Astrocyte (in vitro differentiated cells and primary cell): ENCODE measurements around the gene NUP93. TPM values are rescaled to one million over a fixed set of nuclear protein-coding genes. Genes with fewer than 3 reads are reported as not detected.
"Not testable (repeated sequence)": the region's sequence is repeated elsewhere in the genome, so short reads cannot be mapped to it uniquely, and the experiment has no call there.

Experiments
- DNase-seq: peaks from one replicate; pipeline ENCODE4 v3.0.0-alpha.2; 2010; ENCODE audit warnings: low read depth
- FAIRE-seq: peaks from 2 replicates; lab custom pipeline; 2011; peaks lifted over from hg19 to GRCh38; lab: Jason Lieb, UNC
- H2AFZ ChIP-seq: 2 replicates; pipeline ENCODE4 v1.6.0; 2012; ENCODE audit warnings: low read depth, low read length, inconsistent platforms
- H3K27ac ChIP-seq: 2 replicates; pipeline ENCODE4 v1.5.1; 2011; ENCODE audit warnings: low read depth, low read length, inconsistent platforms
- H3K27me3 ChIP-seq: 2 replicates; pipeline ENCODE4 v1.6.0; 2011; ENCODE audit warnings: low read length, inconsistent platforms; ENCODE audit not compliant: insufficient read depth
- H3K36me3 ChIP-seq: 2 replicates; pipeline ENCODE4 v1.5.1; 2011; ENCODE audit warnings: low read length, inconsistent platforms; ENCODE audit not compliant: insufficient read depth
- H3K4me1 ChIP-seq: 2 replicates; pipeline ENCODE4 v1.5.1; 2011; ENCODE audit warnings: low read length, inconsistent platforms; ENCODE audit not compliant: insufficient read depth
- H3K4me2 ChIP-seq: 2 replicates; pipeline ENCODE4 v1.6.0; 2012; ENCODE audit warnings: low read length, inconsistent platforms
- H3K4me3 ChIP-seq: 2 replicates; pipeline ENCODE4 v1.5.1; 2011; ENCODE audit warnings: low read depth, mild to moderate bottlenecking, low read length, inconsistent platforms; ENCODE audit not compliant: insufficient read depth
- H3K79me2 ChIP-seq: 2 replicates; pipeline ENCODE4 v1.6.0; 2012; ENCODE audit warnings: mild to moderate bottlenecking, low read length, inconsistent platforms; ENCODE audit not compliant: insufficient read depth
- H3K9ac ChIP-seq: 2 replicates; pipeline ENCODE4 v1.6.0; 2012; ENCODE audit warnings: mild to moderate bottlenecking, low read length, inconsistent platforms
- H3K9me3 ChIP-seq: 2 replicates; pipeline ENCODE4 v1.5.1; 2012; ENCODE audit warnings: low read depth, mild to moderate bottlenecking, low read length, inconsistent platforms; ENCODE audit not compliant: insufficient read depth
- H4K20me1 ChIP-seq: 2 replicates; pipeline ENCODE4 v1.6.0; 2012; ENCODE audit warnings: low read length, inconsistent platforms; ENCODE audit not compliant: insufficient read depth
- H3K27ac Mint-ChIP-seq: one replicate; pipeline ENCODE4 v1.8.0; 2021; ENCODE audit warnings: mild to moderate bottlenecking, mixed read lengths; ENCODE audit not compliant: unreplicated experiment
- H3K27me3 Mint-ChIP-seq: one replicate; pipeline ENCODE4 v1.8.0; 2021; ENCODE audit warnings: low read depth, mixed read lengths; ENCODE audit not compliant: unreplicated experiment
- H3K36me3 Mint-ChIP-seq: one replicate; pipeline ENCODE4 v1.8.0; 2021; ENCODE audit warnings: low read depth, mixed read lengths; ENCODE audit not compliant: unreplicated experiment
- H3K4me1 Mint-ChIP-seq: one replicate; pipeline ENCODE4 v1.8.0; 2021; ENCODE audit warnings: low read depth, mixed read lengths; ENCODE audit not compliant: unreplicated experiment
- H3K4me3 Mint-ChIP-seq: one replicate; pipeline ENCODE4 v1.8.0; 2021; ENCODE audit warnings: mild to moderate bottlenecking, moderate library complexity, mixed read lengths; ENCODE audit not compliant: unreplicated experiment
- H3K9me3 Mint-ChIP-seq: one replicate; pipeline ENCODE4 v1.8.0; 2021; ENCODE audit warnings: mild to moderate bottlenecking, mixed read lengths; ENCODE audit not compliant: unreplicated experiment
- CTCF ChIP-seq: IDR thresholded peaks from 2 replicates; pipeline ENCODE4 v1.5.1; 2011; ENCODE audit warnings: low read depth, mild to moderate bottlenecking, inconsistent platforms, low read length, moderate library complexity; ENCODE audit not compliant: insufficient read depth
- EZH2 ChIP-seq: IDR thresholded peaks from 2 replicates; pipeline ENCODE4 v1.6.1; 2012; ENCODE audit warnings: mild to moderate bottlenecking, low read length, inconsistent platforms; ENCODE audit not compliant: insufficient read depth
- total RNA-seq: library from RNA; stranded (reverse); gene quantifications from 2 replicates; pipeline ENCODE4 v1.2.1, GENCODE V29; 2021

NUP93 gene
- total RNA-seq, 1 donor from 2014 or later: 89.3 TPM

GRCh38 chr16:56810954-56811353 lies 81.0 kb downstream of the NUP93 start:
- TF ChIP-seq EZH2: no peak
- TF ChIP-seq CTCF: no peak
- no peak overlapping the region for H3K27ac Mint-ChIP-seq
- H3K27ac ChIP-seq: no peak overlapping the region
- H3K36me3 ChIP-seq: peaks cover 9% of the 10 kb centered on the region
- peaks cover 10% of the 10 kb centered on the region for H4K20me1 ChIP-seq
- no peaks in the 10 kb centered on the region for H3K79me2 ChIP-seq
- no peaks in the 10 kb centered on the region for H3K9me3 ChIP-seq
- no peak overlapping the region for H2AFZ ChIP-seq
- DNase-seq (no peak), FAIRE-seq (no peak)
- H3K4me2 ChIP-seq: no peak overlapping the region
- peaks cover 53% of the 10 kb centered on the region for H3K4me1 Mint-ChIP-seq
- no peaks in the 10 kb centered on the region for H3K27me3 ChIP-seq
- H3K4me3 Mint-ChIP-seq: no peak overlapping the region
- no peak overlapping the region for H3K9ac ChIP-seq
- H3K36me3 Mint-ChIP-seq: peaks cover 15% of the 10 kb centered on the region
- H3K27me3 Mint-ChIP-seq: no peaks in the 10 kb centered on the region
- no peak overlapping the region for H3K4me3 ChIP-seq
- no peaks in the 10 kb centered on the region for H3K9me3 Mint-ChIP-seq
- peaks cover 28% of the 10 kb centered on the region for H3K4me1 ChIP-seq

- H3K27me3 ChIP-seq, H3K36me3 ChIP-seq, H3K27ac ChIP-seq, H3K4me3 ChIP-seq, FAIRE-seq, H3K4me2 ChIP-seq, DNase-seq, H3K4me3 Mint-ChIP-seq, H2AFZ ChIP-seq, H3K9me3 ChIP-seq, H3K9ac ChIP-seq, H3K9me3 Mint-ChIP-seq, H3K27ac Mint-ChIP-seq, H3K79me2 ChIP-seq, H3K27me3 Mint-ChIP-seq: not testable (repeated sequence)
- peaks cover 49% of the 10 kb centered on the region for H3K4me1 Mint-ChIP-seq
- peaks cover 28% of the 10 kb centered on the region for H3K4me1 ChIP-seq
- peaks cover 10% of the 10 kb centered on the region for H4K20me1 ChIP-seq
- peaks cover 11% of the 10 kb centered on the region for H3K36me3 Mint-ChIP-seq
Measured at GRCh38 chr16:56811602-56812001, 81.7 kb downstream of the NUP93 start.

GRCh38 chr16:56812884-56813283 lies 83.0 kb downstream of the NUP93 start:
- Histone ChIP-seq H3K27ac (peak overlapping the region; percentile 27), H3K4me3 (no peak overlapping the region), H3K9me3 (no peaks in the 10 kb centered on the region), H3K4me2 (peak overlapping the region; percentile 59), H3K9ac (no peak overlapping the region), H3K36me3 (no peaks in the 10 kb centered on the region), H3K79me2 (peaks cover 9% of the 10 kb centered on the region), H3K27me3 (no peaks in the 10 kb centered on the region), H2AFZ (no peak overlapping the region), H3K4me1 (peaks cover 19% of the 10 kb centered on the region), H4K20me1 (peaks cover 16% of the 10 kb centered on the region)
- no peaks in the 10 kb centered on the region for H3K27me3 Mint-ChIP-seq
- H3K4me3 Mint-ChIP-seq: no peak overlapping the region
- TF ChIP-seq CTCF: no peak
- TF ChIP-seq EZH2: no peak
- peak; percentile 53 for DNase-seq
- no peaks in the 10 kb centered on the region for H3K9me3 Mint-ChIP-seq
- H3K36me3 Mint-ChIP-seq: peaks cover 5% of the 10 kb centered on the region
- H3K4me1 Mint-ChIP-seq: peaks cover 42% of the 10 kb centered on the region
- peak overlapping the region; percentile 80 for H3K27ac Mint-ChIP-seq
- FAIRE-seq: peak; percentile 58
